Measurements from ENCODE around the gene NGEF.

NGEF gene

DNA sequence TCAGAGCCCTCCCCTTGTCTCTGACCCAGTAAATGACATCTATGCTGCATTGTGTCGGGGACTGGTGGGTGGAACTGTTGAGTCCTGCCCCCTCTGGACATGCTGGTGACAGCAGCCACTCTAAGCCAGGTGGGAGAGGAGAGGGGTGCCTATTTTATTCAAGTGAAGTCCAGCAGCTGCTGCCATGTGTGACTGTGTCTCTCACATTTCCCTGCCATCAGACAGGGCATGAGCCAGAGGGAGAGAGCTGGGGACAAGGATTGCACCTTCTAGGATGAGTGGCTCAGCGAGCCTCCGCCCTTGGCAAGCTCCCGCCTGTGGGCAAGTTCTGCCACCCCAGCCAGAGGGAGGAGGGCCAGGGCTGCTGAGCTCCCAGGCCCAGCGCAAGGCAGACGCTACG is 13.7 kb downstream of the NGEF start:
- DNase-seq (ENCODE audit: low spot score), result no peak

- DNase-seq (ENCODE audit: low spot score), result no peak
Observed at GRCh38 chr2:232998666-232998985, 14.4 kb downstream of the NGEF start.

- no peak for DNase-seq (ENCODE audit: low spot score)
Observed at GRCh38 chr2:232997749-232998665, 15.0 kb downstream of the NGEF start.

GRCh38 chr2:232994446-232994845 is 18.6 kb downstream of the NGEF start:
- no peak for DNase-seq (ENCODE audit: low spot score)

DNA sequence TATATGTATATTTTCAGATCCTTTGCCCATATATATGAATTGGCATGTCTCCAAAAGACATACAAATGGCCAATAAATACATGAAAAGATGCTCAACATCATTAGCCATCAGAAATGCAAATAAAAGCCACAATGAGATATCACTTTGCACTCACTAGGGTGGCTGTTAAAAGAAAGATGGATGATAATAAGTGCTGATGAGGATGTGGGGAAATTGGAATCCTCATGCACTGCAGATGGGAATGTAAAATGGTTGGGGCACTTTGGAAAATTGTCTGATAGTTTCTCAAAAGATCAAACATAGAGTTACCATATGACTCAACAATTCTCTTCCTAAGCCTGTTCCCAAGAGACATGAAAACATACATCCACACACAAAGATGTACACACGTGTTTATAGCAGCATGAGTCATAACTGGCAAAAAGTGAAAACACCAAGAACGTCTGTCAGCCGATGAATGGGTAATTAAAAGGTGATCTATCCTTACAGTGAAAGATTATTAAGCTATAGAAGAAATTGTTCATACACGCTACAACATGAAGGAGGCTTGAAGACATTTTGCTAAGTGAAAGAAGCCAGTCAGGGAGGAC is 19.7 kb downstream of the NGEF start:
- no peak for DNase-seq (ENCODE audit: low spot score)

GRCh38 chr2:232986155-232986554 is 26.9 kb downstream of the NGEF start:
- no peak for DNase-seq (ENCODE audit: low spot score)

DNA sequence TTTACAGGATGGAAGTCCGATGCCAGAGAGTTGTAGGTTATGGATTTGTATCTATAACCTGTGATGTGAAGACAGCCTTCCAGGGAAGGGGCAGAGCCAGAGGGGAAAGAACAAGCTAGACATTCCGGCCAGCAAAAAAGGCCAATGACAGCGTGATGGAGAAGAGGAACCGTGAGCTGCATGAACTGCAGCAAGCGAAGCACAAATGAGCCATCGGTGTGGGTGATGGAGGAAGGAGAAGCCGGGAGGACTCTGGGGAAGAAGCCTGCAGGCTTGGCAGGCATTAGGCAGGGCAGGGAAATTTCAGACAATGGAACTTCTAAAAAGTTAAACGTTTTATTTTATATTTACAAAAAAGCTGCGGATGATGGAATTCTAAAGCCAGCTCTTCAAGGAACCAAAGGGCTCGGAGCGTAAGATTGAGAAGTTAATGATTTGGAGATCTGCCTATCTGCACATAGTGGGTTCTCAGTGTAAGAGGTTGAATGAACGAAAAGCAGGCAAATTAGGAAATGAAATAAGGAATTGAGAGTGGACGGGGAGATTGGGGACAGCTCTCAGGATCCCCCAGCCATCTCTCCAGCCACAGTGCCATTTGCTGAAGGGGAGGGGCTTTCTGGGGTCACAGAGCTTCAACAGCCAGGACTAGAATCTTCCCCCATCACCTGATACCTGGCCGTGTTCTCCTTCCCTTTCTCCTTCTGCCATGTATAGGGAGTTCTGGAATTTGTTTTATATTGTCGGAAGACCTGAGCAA is 28.4 kb downstream of the NGEF start:
- DNase-seq (ENCODE audit: low spot score), result no peak

DNA sequence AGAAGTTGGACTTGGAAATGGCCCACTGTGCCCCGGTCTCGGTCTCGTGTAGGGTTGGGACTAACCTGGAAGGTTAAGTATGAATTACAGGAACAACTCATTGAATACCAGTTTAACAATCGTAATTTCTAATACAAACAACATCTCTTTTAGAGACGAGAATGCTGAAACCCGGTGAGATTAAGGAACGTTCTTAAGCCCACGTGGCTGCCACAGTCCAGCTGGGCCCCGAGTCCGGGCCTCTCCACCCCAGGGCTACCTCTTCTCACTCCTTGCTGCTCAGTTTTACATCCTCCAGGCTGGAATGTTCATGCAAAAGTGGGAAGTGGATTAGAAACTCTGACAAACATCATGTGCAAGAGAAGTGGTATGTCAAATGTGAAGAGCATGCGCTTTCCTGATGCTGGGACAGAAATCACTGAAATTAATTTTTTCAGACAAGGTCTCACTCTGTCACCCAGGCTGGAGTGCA is 29.4 kb downstream of the NGEF start:
- no peak for DNase-seq (ENCODE audit: low spot score)

DNA sequence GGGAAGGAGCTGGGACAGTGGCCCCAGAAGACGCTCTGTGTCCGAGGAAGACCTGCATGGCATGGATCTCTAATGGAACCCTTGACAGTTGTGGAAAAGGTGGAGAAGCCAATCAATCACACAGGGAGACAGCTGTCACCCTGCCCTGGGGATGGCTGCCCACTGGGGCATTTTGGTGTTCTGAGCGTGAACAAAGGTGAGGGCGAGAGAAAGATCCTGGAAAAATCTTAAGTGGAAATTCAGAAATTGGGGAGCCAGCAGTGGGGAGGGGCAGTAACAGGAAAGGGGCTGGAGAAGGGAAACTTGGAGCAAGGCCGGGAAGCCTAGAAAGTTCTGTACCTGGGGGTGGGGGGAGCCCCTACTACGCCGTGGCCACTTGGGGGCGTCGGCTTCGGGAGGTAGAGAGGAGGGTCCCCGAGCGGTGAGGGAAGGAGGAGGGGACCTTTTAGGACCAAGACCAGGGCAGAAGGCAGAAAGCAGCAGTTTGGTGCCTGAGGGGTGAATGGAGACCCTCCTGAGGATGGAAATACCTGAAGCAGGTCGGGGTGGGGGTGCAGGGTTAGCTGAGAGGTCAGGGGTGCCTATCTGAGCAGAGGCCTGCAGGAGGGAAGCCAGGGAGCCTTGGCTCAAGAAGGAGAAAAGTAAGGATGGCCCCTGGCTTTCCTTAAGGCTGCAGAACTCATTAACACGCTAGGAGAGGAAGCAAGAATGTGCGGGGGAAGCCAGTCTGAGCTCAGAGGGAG is 30.0 kb downstream of the NGEF start:
- DNase-seq (ENCODE audit: low spot score), result peak; percentile 8

DNA sequence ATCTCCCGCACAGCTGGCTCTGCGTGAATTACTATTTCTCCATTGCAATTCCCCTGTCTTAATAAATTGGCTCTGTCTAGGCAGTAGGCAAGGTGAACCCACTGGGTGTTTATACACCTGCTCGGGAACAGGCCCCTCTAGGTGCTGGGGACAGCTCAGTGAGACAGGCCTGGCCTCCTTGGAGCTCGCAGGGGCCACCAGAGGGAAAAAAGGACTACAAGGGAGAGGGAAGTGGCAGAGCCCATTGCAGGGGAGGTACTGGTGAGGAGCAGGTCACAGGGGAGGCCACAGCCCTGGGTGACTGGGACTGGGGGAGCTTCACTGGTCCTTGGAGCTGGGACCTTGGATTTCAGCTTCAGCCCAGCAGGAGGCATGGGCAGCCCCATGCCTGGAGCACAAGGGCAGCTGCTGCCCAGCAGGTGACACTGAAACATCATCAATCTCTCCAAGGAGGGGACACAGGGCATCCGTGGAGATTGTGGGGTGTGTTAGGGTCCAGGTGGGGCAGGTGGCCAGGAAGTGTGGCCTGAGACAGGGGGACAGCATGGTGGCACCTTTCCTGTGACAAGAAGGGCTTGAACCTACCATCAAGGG is 31.2 kb downstream of the NGEF start:
- DNase-seq (ENCODE audit: low spot score), result peak; percentile 13

DNA sequence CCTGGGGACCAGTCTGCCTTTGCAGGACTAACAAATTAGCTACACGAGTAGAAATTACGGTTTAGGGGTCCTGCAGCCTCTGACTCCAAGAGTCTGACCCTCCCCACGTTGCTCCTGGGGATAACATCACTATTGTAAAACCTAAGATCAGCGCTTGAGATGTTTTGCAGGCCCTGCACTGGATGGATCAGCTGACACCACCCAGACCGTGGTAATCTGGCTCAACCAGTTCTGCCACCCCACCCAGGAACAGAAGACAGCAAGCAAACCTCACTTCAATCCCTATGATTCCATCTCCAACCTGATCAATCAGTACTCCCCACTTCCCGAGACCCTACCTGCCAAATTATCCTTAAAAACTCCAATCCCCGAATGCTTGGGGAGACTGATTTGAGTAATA is 31.7 kb downstream of the NGEF start:
- no peak for DNase-seq (ENCODE audit: low spot score)

DNA sequence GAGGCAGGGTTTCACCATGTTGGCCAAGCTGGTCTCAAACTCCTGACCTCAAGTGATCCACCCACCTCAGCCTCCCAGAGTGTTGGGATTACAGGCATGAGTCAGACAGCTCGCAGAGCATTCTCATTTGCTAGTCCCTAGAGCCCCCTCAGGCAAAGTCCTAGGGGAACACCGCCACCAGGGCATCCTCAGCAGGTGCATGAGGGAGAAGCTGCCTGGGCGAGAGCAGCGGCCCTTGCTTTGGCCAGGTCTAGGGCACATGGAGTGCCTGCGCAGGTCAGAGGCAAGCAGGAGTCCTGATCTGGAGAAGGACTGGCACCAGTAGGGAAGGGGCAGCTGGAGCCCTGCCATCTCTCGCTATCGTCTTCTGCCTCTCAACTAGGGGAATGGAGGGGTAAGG is 32.4 kb downstream of the NGEF start:
- DNase-seq (ENCODE audit: low spot score), result peak; percentile 7

DNA sequence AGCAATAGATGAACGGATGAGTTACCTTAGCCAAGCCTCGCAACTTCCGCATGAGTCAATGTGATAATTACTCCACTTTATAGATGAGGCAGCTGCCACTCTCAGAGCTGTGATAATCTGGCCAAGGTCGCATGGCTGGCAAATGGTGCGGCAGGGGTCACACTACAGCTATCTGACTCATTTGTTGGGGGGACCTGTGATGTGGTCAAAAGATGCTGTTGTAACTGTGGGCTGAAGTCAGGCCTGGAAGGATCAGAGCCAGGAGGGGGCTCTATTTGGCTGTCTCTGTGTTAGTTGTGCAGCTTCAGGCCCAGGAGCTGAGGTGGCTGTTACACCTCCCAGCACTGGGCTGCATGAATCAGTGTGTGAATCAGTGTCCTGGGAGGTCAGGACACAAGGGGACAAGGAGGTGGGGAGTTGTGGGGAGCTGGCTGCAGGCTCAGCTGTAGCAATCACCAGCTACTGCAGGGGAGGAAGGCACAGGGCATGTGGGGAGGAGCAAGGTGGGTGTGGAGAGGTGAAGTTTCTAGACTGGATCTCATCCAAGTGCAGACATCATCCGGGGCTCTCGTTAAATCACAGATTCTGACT is 33.1 kb downstream of the NGEF start:
- DNase-seq (ENCODE audit: low spot score), result peak; percentile 71

GRCh38 chr2:232977438-232977971 is 35.6 kb downstream of the NGEF start:
- peak; percentile 5 for DNase-seq (ENCODE audit: low spot score)

- DNase-seq (ENCODE audit: low spot score), result peak; percentile 1
Observed at GRCh38 chr2:232976666-232977437, 36.2 kb downstream of the NGEF start.

- DNase-seq (ENCODE audit: low spot score), result peak; percentile 7
Observed at GRCh38 chr2:232976176-232976575, 36.9 kb downstream of the NGEF start.

- DNase-seq (ENCODE audit: low spot score), result peak; percentile 1
Observed at GRCh38 chr2:232974396-232974795, 38.7 kb downstream of the NGEF start.

DNA sequence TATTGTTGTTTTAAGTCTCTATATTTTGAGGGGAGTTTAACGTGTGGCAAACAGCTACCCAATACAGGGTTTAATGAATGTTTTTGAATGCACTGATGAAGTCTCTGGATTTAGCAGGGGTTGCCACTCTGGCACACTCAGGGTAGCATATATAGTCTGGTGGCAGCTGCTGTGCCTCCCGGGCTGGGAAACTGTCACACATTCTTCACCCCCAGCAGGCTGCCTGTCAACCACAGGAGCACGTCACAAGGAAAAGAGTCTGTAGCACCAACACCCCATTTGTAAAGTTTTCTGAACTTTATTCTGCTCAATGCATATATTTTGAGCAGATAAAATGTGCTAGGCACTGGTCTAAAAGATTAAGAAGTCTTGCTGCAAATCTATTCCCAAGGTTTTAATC is 39.3 kb downstream of the NGEF start:
- peak; percentile 3 for DNase-seq (ENCODE audit: low spot score)

DNA sequence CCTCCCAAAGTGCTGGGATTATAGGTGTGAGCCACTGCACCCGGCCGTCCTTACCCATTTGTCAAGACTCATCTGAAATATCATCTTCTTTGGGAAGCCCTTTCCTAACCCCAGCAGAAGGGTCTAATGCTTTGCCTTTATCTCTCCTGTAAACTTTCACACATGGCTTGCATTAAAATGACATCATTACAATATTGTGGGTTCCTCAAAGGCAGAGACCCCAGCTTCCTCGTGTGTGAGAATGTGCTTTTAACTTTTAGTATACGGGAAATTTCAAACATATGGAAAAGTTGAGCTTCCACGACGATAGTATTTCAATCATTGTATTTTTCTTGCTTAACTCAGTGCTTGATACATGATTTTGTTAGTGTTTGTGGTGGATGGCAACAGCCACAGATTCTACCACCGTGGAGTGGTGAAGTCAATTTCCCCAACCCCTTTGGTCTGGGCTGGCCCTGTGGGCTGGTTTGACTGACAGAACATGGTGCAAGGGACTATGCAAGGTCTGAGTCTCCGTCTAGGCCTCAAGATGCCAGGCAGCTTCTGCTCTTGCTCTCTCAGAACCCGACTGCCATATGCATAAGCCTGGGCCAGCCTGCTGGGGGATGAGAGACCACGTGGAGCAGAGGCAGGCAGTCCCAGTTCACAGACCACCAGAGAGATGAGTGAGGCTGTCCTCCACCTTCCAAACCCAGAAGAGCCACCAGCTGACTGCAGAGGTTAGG is 39.9 kb downstream of the NGEF start:
- DNase-seq (ENCODE audit: low spot score), result peak; percentile 4

- DNase-seq (ENCODE audit: low spot score), result peak; percentile 2
Observed at GRCh38 chr2:232971744-232972143, 41.3 kb downstream of the NGEF start.
